Fibroblast of lung (primary cell): ENCODE data around the gene RALBP1. TPM values are rescaled to one million over a fixed set of nuclear protein-coding genes. Genes with fewer than 3 reads are reported as not detected.
A peak's percentile ranks its signal among the peaks of the same experiment; 100 is the strongest.

Experiments used
- DNase-seq, 2 donors: peaks; one replicate each; pipeline versions ENCODE4 v3.0.0 to v3.0.0-alpha.2; 2010; ENCODE audit warnings: low read depth in 2 of 2
- H2AFZ ChIP-seq: 2 replicates; pipeline ENCODE4 v1.5.1; 2012; ENCODE audit warnings: low read length, control low read depth, inconsistent platforms
- H3K27ac ChIP-seq: 2 replicates; pipeline ENCODE4 v1.5.1; 2011; ENCODE audit warnings: low read length, control low read depth; ENCODE audit not compliant: insufficient read depth
- H3K27me3 ChIP-seq: 2 replicates; pipeline ENCODE4 v1.5.1; 2011; ENCODE audit warnings: mild to moderate bottlenecking, low read length; ENCODE audit not compliant: control insufficient read depth, insufficient read depth
- H3K36me3 ChIP-seq: 2 replicates; pipeline ENCODE4 v1.5.1; 2011; ENCODE audit warnings: low read length; ENCODE audit not compliant: control insufficient read depth, insufficient read depth
- H3K4me1 ChIP-seq: 2 replicates; pipeline ENCODE4 v1.5.1; 2011; ENCODE audit warnings: low read length; ENCODE audit not compliant: control insufficient read depth, insufficient read depth; ENCODE audit errors: extremely low read depth
- H3K4me2 ChIP-seq: 2 replicates; pipeline ENCODE4 v1.5.1; 2011; ENCODE audit warnings: low read length, control low read depth; ENCODE audit not compliant: insufficient read depth; ENCODE audit errors: extremely low read depth
- H3K4me3 ChIP-seq, 4 experiments: fragments of 200-600 bp in 1 of 4; sonication (generic) in 1 of 4; replicated peaks in 1 of 4; 2 replicates each; pipeline ENCODE4 v1.5.1; 2011 to 2016; ENCODE audit warnings: low read length in 4 of 4, low read depth in 3 of 4, mild to moderate bottlenecking in 3 of 4, control low read depth in 2 of 4, inconsistent platforms in 1 of 4, mixed read lengths in 1 of 4; ENCODE audit not compliant: insufficient read depth in 1 of 4; ENCODE audit errors: control extremely low read depth in 1 of 4
- H3K79me2 ChIP-seq: 2 replicates; pipeline ENCODE4 v1.5.1; 2012; ENCODE audit warnings: mild to moderate bottlenecking, low read length, inconsistent platforms; ENCODE audit not compliant: control insufficient read depth, insufficient read depth
- H3K9ac ChIP-seq: 2 replicates; pipeline ENCODE4 v1.5.1; 2011; ENCODE audit warnings: mild to moderate bottlenecking, low read length, control low read depth; ENCODE audit not compliant: insufficient read depth
- H3K9me3 ChIP-seq: 2 replicates; pipeline ENCODE4 v1.5.1; 2012; ENCODE audit warnings: low read depth, low read length; ENCODE audit not compliant: control insufficient read depth, insufficient read depth
- H4K20me1 ChIP-seq: 2 replicates; pipeline ENCODE4 v1.5.1; 2011; ENCODE audit warnings: low read length; ENCODE audit not compliant: control insufficient read depth, insufficient read depth; ENCODE audit errors: extremely low read depth
- EZH2 ChIP-seq: IDR thresholded peaks from 2 replicates; pipeline ENCODE4 v1.5.1; 2012; ENCODE audit warnings: low read length, control low read depth, mild to moderate bottlenecking; ENCODE audit errors: missing control alignments
- polyA plus RNA-seq, 2 donors: library from polyadenylated mRNA; depleted of rRNA in 1 of 2; stranded (reverse) in 1 of 2; unstranded in 1 of 2; fragments of >200 nt; gene quantifications; 2 replicates each; pipeline ENCODE4 v1.2.1, GENCODE V29; 2011 to 2012; ENCODE audit warnings: missing spikeins in 1 of 2
- total RNA-seq: library from RNA; depleted of rRNA; stranded (reverse); fragments of >200 nt; gene quantifications from 2 replicates; pipeline ENCODE4 v1.2.1, GENCODE V29; 2014
- TF ChIP-seq, protein P1 (sequence below), 2 donors: IDR thresholded peaks in 1 of 2; conservative IDR thresholded peaks in 1 of 2; 1 replicate in 1 of 2; 2 replicates in 1 of 2; pipeline ENCODE4 v1.5.1; 2011 to 2012; ENCODE audit warnings: low read length in 2 of 2, control low read depth in 1 of 2, inconsistent platforms in 1 of 2, low read depth in 1 of 2, mild to moderate bottlenecking in 1 of 2

Gene RALBP1
- total and polyA plus RNA-seq, 2 donors (not counting 1 experiment from before 2014, with no cell fraction given) = 72.3 to 72.4 TPM

DNA sequence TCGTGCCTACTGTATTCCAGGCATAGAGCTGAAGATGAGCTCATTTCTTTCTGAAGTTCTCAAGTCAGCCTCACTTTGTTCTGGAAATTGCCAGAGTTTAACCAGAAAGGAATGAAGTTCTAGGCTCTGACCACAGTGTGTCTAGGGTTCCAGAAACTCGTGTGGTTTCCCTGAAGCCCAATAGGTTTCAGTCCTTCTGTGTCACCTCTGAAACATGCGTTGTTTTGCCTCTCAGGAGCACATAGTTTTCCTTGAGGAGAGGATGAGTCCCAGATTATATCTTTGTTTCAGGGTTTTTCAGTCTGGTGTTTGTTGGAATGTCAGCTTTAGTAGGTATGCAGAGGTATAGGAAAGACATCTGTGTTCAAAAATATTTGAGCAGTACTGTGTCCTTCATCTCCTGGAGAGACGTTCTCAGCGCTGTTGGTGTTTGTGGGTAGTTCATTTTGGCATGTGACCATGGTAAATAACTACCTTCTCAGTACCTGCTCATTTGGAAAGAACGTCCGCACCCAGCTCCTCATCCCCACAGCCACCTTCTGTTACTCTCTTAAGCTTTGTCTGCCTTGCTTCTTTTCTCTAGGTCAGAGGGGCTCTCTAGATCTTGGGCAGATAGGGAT is 56.6 kb downstream of the RALBP1 start:
- Histone ChIP-seq H3K4me2 (no peak overlapping the region), H3K4me3 (no peak overlapping the region), H3K27ac (no peak overlapping the region), H3K27me3 (no peaks in the 10 kb centered on the region), H3K36me3 (peaks cover 9% of the 10 kb centered on the region), H2AFZ (no peak overlapping the region), H3K4me1 (peaks cover 6% of the 10 kb centered on the region), H3K9ac (no peak overlapping the region), H3K79me2 (no peaks in the 10 kb centered on the region), H4K20me1 (no peaks in the 10 kb centered on the region), H3K9me3 (no peaks in the 10 kb centered on the region)
- TF ChIP-seq, protein P1, sequence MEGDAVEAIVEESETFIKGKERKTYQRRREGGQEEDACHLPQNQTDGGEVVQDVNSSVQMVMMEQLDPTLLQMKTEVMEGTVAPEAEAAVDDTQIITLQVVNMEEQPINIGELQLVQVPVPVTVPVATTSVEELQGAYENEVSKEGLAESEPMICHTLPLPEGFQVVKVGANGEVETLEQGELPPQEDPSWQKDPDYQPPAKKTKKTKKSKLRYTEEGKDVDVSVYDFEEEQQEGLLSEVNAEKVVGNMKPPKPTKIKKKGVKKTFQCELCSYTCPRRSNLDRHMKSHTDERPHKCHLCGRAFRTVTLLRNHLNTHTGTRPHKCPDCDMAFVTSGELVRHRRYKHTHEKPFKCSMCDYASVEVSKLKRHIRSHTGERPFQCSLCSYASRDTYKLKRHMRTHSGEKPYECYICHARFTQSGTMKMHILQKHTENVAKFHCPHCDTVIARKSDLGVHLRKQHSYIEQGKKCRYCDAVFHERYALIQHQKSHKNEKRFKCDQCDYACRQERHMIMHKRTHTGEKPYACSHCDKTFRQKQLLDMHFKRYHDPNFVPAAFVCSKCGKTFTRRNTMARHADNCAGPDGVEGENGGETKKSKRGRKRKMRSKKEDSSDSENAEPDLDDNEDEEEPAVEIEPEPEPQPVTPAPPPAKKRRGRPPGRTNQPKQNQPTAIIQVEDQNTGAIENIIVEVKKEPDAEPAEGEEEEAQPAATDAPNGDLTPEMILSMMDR (conservative IDR thresholded peaks at IDR 0.05 in 1 of 2, IDR thresholded peaks at IDR 0.05 in 1 of 2; ENCODE audit: low read depth in 1 of 2, low read length in 2 of 2) = no peak
- TF ChIP-seq EZH2 = no peak
- peak in 1 of 2 donors; percentile 44 for DNase-seq

DNA sequence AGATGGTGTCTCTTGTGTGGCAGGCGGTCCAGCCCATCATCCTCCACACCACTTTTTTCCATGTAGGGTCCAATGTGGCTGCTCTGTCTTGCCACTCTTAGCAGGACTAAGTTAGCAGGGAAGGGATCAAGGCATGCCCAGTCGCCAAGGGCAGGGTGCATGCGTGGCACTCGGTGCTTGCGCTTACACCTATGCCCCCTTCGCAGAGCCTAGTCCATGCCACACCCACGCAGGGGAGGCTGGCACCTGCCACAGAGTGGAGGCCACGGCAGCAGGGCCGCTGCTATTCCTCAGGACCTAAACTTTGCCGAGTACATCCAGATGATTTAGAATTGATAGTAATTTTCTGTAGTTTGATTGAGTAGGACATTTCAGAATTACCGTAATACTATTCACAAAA is 59.5 kb downstream of the RALBP1 start:
- Histone ChIP-seq H3K4me1 (peaks cover 6% of the 10 kb centered on the region), H3K36me3 (peaks cover 15% of the 10 kb centered on the region), H3K4me2 (no peak overlapping the region), H3K27me3 (no peaks in the 10 kb centered on the region), H3K27ac (peak overlapping the region; percentile 86), H2AFZ (no peak overlapping the region), H3K9me3 (no peaks in the 10 kb centered on the region), H4K20me1 (no peaks in the 10 kb centered on the region), H3K79me2 (no peaks in the 10 kb centered on the region), H3K4me3 (no peak overlapping the region), H3K9ac (peak overlapping the region; percentile 20)
- no peak for DNase-seq
- TF ChIP-seq EZH2 = no peak
- TF ChIP-seq, protein P1 (conservative IDR thresholded peaks at IDR 0.05 in 1 of 2, IDR thresholded peaks at IDR 0.05 in 1 of 2; ENCODE audit: low read depth in 1 of 2, low read length in 2 of 2) = no peak

DNA sequence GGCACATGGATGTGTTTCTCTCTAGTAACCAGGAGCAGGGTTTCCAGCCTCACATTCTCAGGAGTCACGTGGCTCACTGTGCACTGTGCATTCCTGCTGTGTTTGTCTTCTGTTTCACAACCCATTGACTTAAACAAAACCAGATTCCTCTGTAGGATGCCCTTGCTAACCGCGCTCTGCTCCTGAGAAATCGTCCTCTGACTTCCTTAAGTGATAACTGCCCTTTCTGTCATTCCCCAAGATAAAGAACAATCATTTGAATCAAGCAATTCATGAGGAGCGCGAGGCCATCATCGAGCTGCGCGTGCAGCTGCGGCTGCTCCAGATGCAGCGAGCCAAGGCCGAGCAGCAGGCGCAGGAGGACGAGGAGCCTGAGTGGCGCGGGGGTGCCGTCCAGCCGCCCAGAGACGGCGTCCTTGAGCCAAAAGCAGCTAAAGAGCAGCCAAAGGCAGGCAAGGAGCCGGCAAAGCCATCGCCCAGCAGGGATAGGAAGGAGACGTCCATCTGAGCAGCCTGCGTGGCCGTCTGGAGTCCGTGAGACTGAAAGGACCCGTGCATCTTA is 60.2 kb downstream of the RALBP1 start:
- H3K4me1 ChIP-seq = peaks cover 6% of the 10 kb centered on the region
- peak; percentile 85 to 90 for DNase-seq
- peaks cover 15% of the 10 kb centered on the region for H3K36me3 ChIP-seq
- H3K4me3 ChIP-seq = peak overlapping the region in 2 of 4 experiments; percentile 20 to 27
- peak overlapping the region; percentile 78 for H3K4me2 ChIP-seq
- H4K20me1 ChIP-seq = no peaks in the 10 kb centered on the region
- peak overlapping the region; percentile 86 for H3K27ac ChIP-seq
- no peaks in the 10 kb centered on the region for H3K27me3 ChIP-seq
- H3K9me3 ChIP-seq = no peaks in the 10 kb centered on the region
- H3K79me2 ChIP-seq = no peaks in the 10 kb centered on the region
- H3K9ac ChIP-seq = peak overlapping the region; percentile 51
- TF ChIP-seq, protein P1 (conservative IDR thresholded peaks at IDR 0.05 in 1 of 2, IDR thresholded peaks at IDR 0.05 in 1 of 2; ENCODE audit: low read depth in 1 of 2, low read length in 2 of 2) = no peak
- TF ChIP-seq EZH2 = no peak
- H2AFZ ChIP-seq = no peak overlapping the region
